SK-N-SH treated with all-trans-retinoic acid at 6 μM for 48 hours (cell line): ENCODE data around the gene SSNA1.

Experiments
- CREB5 ChIP-seq: fragments of 250-450 bp; sonication (Bioruptor Pico); IDR thresholded peaks from 2 replicates; pipeline ENCODE4 v1.5.1; 2020; ENCODE audit warnings: low read depth, mild to moderate bottlenecking, moderate library complexity
- ESRRG ChIP-seq: fragments of 250-450 bp; sonication (Bioruptor Pico); IDR thresholded peaks from 2 replicates; pipeline ENCODE4 v1.6.1; 2021; ENCODE audit warnings: mild to moderate bottlenecking
- PATZ1 ChIP-seq: fragments of 250-450 bp; sonication (Bioruptor Pico); IDR thresholded peaks from 2 replicates; pipeline ENCODE4 v1.8.0; 2020; ENCODE audit warnings: mild to moderate bottlenecking, moderate library complexity, borderline replicate concordance
- PPARA ChIP-seq: fragments of 250-450 bp; sonication (Bioruptor Pico); IDR thresholded peaks from 2 replicates; pipeline ENCODE4 v1.5.0; 2020; ENCODE audit warnings: mild to moderate bottlenecking, borderline replicate concordance
- ZFP3 ChIP-seq: fragments of 250-450 bp; sonication (Bioruptor Pico); IDR thresholded peaks from 2 replicates; pipeline ENCODE4 v1.5.0; 2020; ENCODE audit warnings: mild to moderate bottlenecking, moderate library complexity
- ZFP30 ChIP-seq: fragments of 450-650 bp; formaldehyde crosslinking; IDR thresholded peaks from 2 replicates; pipeline ENCODE4 v1.5.0; 2022; ENCODE audit warnings: mild to moderate bottlenecking, moderate library complexity

- TF ChIP-seq ZFP30 (CRISPR knock-in tag) (no peak), ESRRG (CRISPR knock-in tag) (no peak), ZFP3 (CRISPR knock-in tag) (no peak), PPARA (CRISPR knock-in tag) (no peak), PATZ1 (no peak), CREB5 (no peak)
These were observed 2.8 kb downstream of the SSNA1 start for GRCh38 chr9:137191245-137191644.
